ENCODE data around the gene PCSK7. TPM values are rescaled to one million over a fixed set of nuclear protein-coding genes. Genes with fewer than 3 reads are reported as not detected.

PCSK7 gene
- total and polyA plus RNA-seq, 10 of the 15 experiments (the other 5 are each of a cell fraction or from before 2014, with no cell fraction given): 5.5 to 81.5 (median 51.6) TPM

DNA sequence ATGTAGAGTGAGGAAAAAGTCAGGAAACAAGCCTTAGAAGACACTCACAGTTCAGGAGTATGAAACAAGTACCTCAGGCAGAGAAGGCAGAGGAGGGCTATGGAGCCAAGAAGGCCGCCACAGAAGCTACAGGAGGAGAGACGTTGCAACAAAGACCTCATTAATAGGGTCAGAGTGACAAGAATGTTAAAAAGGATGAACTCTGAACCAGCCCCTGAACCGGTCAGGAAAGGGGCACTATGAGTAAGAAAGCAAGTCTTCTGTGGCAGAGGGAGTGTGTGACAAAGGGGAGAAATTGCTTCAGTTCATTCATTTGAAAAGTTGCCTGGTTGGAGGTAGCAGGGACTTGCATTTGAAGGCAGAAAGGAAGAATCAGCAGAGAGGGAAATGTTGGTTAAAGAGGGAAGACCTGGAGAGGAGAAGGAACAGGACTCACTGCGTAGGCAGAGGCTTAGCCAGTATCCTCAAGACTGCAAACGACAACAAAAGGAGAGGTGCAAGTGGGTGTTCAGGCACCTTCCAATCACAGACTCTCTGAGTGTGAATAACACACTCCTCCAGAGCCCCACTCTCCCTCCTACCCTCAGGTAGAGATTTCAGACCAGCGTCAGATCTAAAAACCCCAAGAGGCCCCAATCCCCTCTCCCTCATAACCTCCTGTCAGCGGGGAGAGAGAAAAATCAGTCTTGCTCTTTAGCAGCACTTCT is 17.3 kb downstream of the PCSK7 start:
- SMC1A ChIA-PET (ENCODE audit: uncharacterized antibody, unreplicated experiment): interaction anchor here (0.7 to 1.5 kb wide), 2 partner anchors 13 to 35 kb away, joined by 3 to 5 read pairs; no protein-coding TSS in a partner anchor
- Histone ChIP-seq H3K79me2 (ENCODE audit: control insufficient read depth, insufficient read depth, low read length) (no peaks in the 10 kb centered on the region), H3K9me3 (replicated peaks; ENCODE audit: control insufficient read depth, insufficient read depth, low read length) (no peaks in the 10 kb centered on the region), H3K4me2 (ENCODE audit: control insufficient read depth, insufficient read depth) (no peak overlapping the region), H3K36me3 (ENCODE audit: control insufficient read depth in 2 of 2, insufficient read depth in 2 of 2, low read length in 1 of 2) (peaks cover 14 to 35% of the 10 kb centered on the region in 2 experiments), H4K20me1 (ENCODE audit: control insufficient read depth, insufficient read depth) (no peaks in the 10 kb centered on the region), H3K9ac (ENCODE audit: control insufficient read depth, insufficient read depth, low read length) (no peak overlapping the region), H3K27me3 (replicated peaks in 1 of 2; ENCODE audit: control insufficient read depth in 2 of 2, insufficient read depth in 2 of 2, low read length in 1 of 2) (no peaks in the 10 kb centered on the region), H3K4me1 (ENCODE audit: control insufficient read depth, insufficient read depth, low read length) (no peaks in the 10 kb centered on the region; the same call in 1 of the 2 replicates), H2AFZ (ENCODE audit: control insufficient read depth, low read depth, low read length) (no peak overlapping the region), H3K27ac (ENCODE audit: control insufficient read depth, insufficient read depth) (no peak overlapping the region), H3K4me3 (no peak overlapping the region)
- DNase-seq (ENCODE audit: low read depth, low spot score) (no peak), ATAC-seq (no peak), FAIRE-seq (no peak)
- in situ Hi-C loops (cut with MboI): no loop called here
- POLR2A ChIA-PET: interaction anchor here (0.5 to 0.6 kb wide), 3 partner anchors 53 to 721 kb away, joined by 4 to 6 read pairs (median 4); no protein-coding TSS in a partner anchor
- WGBS (ENCODE audit: insufficient coverage, insufficient replicate concordance, low lambda C conversion rate, missing lambda C conversion rate): 85% methylated on average over 7 of the region's 7 CpGs
- no TSS peak for BruUV-seq (replicated peaks)
- intact Hi-C loops (cut with micrococcal nuclease; ENCODE audit: unreplicated experiment): no loop called here
- CTCF ChIA-PET: interaction anchor here (2.1 kb wide), 2 partner anchors 12 to 34 kb away, joined by 7 to 8 read pairs; no protein-coding TSS in a partner anchor
- RAD21 ChIA-PET (ENCODE audit: unreplicated experiment): no interaction called here
- TF ChIP-seq RAD21 (IDR thresholded peaks at IDR 0.05; ENCODE audit: insufficient read depth, low read depth, low read length) (no peak), BACH1 (IDR thresholded peaks at IDR 0.05; ENCODE audit: borderline replicate concordance) (no peak), SREBF1 (IDR thresholded peaks at IDR 0.05; ENCODE audit: low read length) (no peak), JUNB (IDR thresholded peaks at IDR 0.05) (no peak), ZNF384 (IDR thresholded peaks at IDR 0.05; ENCODE audit: borderline replicate concordance, low read depth, low read length) (no peak), KLF5 (IDR thresholded peaks at IDR 0.05; ENCODE audit: partially characterized antibody) (no peak), SMC3 (IDR thresholded peaks at IDR 0.05; ENCODE audit: borderline replicate concordance, low read length) (no peak), NR2C1 (IDR thresholded peaks at IDR 0.05) (no peak)
- TF ChIP-seq, protein P1, sequence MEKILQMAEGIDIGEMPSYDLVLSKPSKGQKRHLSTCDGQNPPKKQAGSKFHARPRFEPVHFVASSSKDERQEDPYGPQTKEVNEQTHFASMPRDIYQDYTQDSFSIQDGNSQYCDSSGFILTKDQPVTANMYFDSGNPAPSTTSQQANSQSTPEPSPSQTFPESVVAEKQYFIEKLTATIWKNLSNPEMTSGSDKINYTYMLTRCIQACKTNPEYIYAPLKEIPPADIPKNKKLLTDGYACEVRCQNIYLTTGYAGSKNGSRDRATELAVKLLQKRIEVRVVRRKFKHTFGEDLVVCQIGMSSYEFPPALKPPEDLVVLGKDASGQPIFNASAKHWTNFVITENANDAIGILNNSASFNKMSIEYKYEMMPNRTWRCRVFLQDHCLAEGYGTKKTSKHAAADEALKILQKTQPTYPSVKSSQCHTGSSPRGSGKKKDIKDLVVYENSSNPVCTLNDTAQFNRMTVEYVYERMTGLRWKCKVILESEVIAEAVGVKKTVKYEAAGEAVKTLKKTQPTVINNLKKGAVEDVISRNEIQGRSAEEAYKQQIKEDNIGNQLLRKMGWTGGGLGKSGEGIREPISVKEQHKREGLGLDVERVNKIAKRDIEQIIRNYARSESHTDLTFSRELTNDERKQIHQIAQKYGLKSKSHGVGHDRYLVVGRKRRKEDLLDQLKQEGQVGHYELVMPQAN (conservative IDR thresholded peaks at IDR 0.05): no peak
- TF ChIP-seq, protein P2, sequence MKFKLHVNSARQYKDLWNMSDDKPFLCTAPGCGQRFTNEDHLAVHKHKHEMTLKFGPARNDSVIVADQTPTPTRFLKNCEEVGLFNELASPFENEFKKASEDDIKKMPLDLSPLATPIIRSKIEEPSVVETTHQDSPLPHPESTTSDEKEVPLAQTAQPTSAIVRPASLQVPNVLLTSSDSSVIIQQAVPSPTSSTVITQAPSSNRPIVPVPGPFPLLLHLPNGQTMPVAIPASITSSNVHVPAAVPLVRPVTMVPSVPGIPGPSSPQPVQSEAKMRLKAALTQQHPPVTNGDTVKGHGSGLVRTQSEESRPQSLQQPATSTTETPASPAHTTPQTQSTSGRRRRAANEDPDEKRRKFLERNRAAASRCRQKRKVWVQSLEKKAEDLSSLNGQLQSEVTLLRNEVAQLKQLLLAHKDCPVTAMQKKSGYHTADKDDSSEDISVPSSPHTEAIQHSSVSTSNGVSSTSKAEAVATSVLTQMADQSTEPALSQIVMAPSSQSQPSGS (IDR thresholded peaks at IDR 0.05; ENCODE audit: low read length): no peak
- TF ChIP-seq, protein P3, sequence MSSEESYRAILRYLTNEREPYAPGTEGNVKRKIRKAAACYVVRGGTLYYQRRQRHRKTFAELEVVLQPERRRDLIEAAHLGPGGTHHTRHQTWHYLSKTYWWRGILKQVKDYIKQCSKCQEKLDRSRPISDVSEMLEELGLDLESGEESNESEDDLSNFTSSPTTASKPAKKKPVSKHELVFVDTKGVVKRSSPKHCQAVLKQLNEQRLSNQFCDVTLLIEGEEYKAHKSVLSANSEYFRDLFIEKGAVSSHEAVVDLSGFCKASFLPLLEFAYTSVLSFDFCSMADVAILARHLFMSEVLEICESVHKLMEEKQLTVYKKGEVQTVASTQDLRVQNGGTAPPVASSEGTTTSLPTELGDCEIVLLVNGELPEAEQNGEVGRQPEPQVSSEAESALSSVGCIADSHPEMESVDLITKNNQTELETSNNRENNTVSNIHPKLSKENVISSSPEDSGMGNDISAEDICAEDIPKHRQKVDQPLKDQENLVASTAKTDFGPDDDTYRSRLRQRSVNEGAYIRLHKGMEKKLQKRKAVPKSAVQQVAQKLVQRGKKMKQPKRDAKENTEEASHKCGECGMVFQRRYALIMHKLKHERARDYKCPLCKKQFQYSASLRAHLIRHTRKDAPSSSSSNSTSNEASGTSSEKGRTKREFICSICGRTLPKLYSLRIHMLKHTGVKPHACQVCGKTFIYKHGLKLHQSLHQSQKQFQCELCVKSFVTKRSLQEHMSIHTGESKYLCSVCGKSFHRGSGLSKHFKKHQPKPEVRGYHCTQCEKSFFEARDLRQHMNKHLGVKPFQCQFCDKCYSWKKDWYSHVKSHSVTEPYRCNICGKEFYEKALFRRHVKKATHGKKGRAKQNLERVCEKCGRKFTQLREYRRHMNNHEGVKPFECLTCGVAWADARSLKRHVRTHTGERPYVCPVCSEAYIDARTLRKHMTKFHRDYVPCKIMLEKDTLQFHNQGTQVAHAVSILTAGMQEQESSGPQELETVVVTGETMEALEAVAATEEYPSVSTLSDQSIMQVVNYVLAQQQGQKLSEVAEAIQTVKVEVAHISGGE (CRISPR knock-in tag; IDR thresholded peaks at IDR 0.05): no peak
- TF ChIP-seq, protein P4, sequence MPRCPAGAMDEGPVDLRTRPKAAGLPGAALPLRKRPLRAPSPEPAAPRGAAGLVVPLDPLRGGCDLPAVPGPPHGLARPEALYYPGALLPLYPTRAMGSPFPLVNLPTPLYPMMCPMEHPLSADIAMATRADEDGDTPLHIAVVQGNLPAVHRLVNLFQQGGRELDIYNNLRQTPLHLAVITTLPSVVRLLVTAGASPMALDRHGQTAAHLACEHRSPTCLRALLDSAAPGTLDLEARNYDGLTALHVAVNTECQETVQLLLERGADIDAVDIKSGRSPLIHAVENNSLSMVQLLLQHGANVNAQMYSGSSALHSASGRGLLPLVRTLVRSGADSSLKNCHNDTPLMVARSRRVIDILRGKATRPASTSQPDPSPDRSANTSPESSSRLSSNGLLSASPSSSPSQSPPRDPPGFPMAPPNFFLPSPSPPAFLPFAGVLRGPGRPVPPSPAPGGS (IDR thresholded peaks at IDR 0.05; ENCODE audit: borderline replicate concordance, insufficient read depth, low read depth, low read length, poor library complexity, severe bottlenecking): no peak

Data from GM12878 (cell line).